ENCODE results near the gene SLC39A7. TPM values are rescaled to one million over a fixed set of nuclear protein-coding genes. Genes with fewer than 3 reads are reported as not detected.

SLC39A7 gene
- total RNA-seq, 1 experiment from 2014 or later = 130 TPM

- H3K4me3 ChIP-seq (replicated peaks in 1 of 2; ENCODE audit: low read depth in 1 of 2, low read length in 2 of 2) = no peak overlapping the region
- H3K4me1 ChIP-seq (ENCODE audit: control insufficient read depth in 1 of 2, insufficient read depth in 2 of 2, low read length in 2 of 2) = peaks cover 23 to 38% of the 10 kb centered on the region in 2 experiments
- no peak overlapping the region for H2AFZ ChIP-seq (ENCODE audit: low read depth, low read length, poor library complexity, severe bottlenecking)
- H3K27ac ChIP-seq (ENCODE audit: low read depth, low read length) = no peak overlapping the region
- DNase-seq (ENCODE audit: low read depth, low spot score) (no peak), ATAC-seq (no peak)
- H3K36me3 ChIP-seq (ENCODE audit: control insufficient read depth in 1 of 2, insufficient read depth in 2 of 2, low read length in 2 of 2) = peaks cover 10 to 15% of the 10 kb centered on the region in 2 experiments; a peak in 3 of 4 replicates
- POLR2A ChIA-PET = no interaction called here
- intact Hi-C loops (cut with micrococcal nuclease) = loop anchor here (10.0 kb wide), 1 partner anchor 205 kb away; the partner anchor contains the start of genes CUTA and PHF1
- no peak for TF ChIP-seq ZFX (IDR thresholded peaks at IDR 0.05)
- no peak for TF ChIP-seq MAX (IDR thresholded peaks at IDR 0.05)
- no peak for TF ChIP-seq SP1 (IDR thresholded peaks at IDR 0.05; ENCODE audit: low read depth)
- no peak for TF ChIP-seq SRF (IDR thresholded peaks at IDR 0.05; ENCODE audit: low read depth)
- TF ChIP-seq POLR2AphosphoS5 (IDR thresholded peaks at IDR 0.05; ENCODE audit: low read depth, low read length) = no peak
- no peak for TF ChIP-seq POLR2A (IDR thresholded peaks at IDR 0.05; ENCODE audit: borderline replicate concordance, extremely low read depth, insufficient read depth, insufficient read length)
- no peak for TF ChIP-seq ELF1 (IDR thresholded peaks at IDR 0.05; ENCODE audit: borderline replicate concordance, low read depth)
- TF ChIP-seq JUND (IDR thresholded peaks at IDR 0.05) = no peak
- no peak for TF ChIP-seq CTCF (IDR thresholded peaks at IDR 0.05 in 2 of 3, conservative IDR thresholded peaks at IDR 0.05 in 1 of 3; ENCODE audit: borderline replicate concordance in 1 of 3, insufficient read depth in 1 of 3, low read depth in 2 of 3, low read length in 2 of 3)
- no peak for TF ChIP-seq ATF3 (IDR thresholded peaks at IDR 0.05)
- TF ChIP-seq SIN3A (IDR thresholded peaks at IDR 0.05; ENCODE audit: low read depth) = no peak
- TF ChIP-seq RAD21 (IDR thresholded peaks at IDR 0.05; ENCODE audit: low read depth) = no peak
- no peak for TF ChIP-seq CEBPB (IDR thresholded peaks at IDR 0.05; ENCODE audit: low read depth)
- no peaks in the 10 kb centered on the region for H3K9me2 ChIP-seq (ENCODE audit: insufficient read depth)
- H3K4me2 ChIP-seq (ENCODE audit: low read length) = no peak overlapping the region
- H3K9me3 ChIP-seq (ENCODE audit: control insufficient read depth in 1 of 2, insufficient read depth in 1 of 2, low read depth in 1 of 2, low read length in 2 of 2) = no peaks in the 10 kb centered on the region
- no peak overlapping the region for H3K9ac ChIP-seq (ENCODE audit: low read length)
- H3K27me3 ChIP-seq (ENCODE audit: insufficient read depth, low read length) = no peaks in the 10 kb centered on the region
- CTCF ChIA-PET = interaction anchor here (1.9 kb wide), 1 partner anchor 38 kb away, joined by 6 read pairs; no protein-coding TSS in a partner anchor
- peaks cover 19% of the 10 kb centered on the region for H3K79me2 ChIP-seq (ENCODE audit: insufficient read depth, low read length)
- BruUV-seq (replicated peaks) = no TSS peak
- RAD21 ChIA-PET (ENCODE audit: low non-redundant PET in 1 of 2, low total read pairs in 2 of 2, uncharacterized antibody in 2 of 2, unreplicated experiment in 2 of 2) = no interaction called here
- no peaks in the 10 kb centered on the region for H4K20me1 ChIP-seq (ENCODE audit: insufficient read depth)
Measured at GRCh38 chr6:33209856-33210255, 9.2 kb downstream of the SLC39A7 start.
